RPMI7951 (cell line): ENCODE data around the gene BCAN. TPM values are rescaled to one million over a fixed set of nuclear protein-coding genes. Genes with fewer than 3 reads are reported as not detected.
"Not testable (repeated sequence)": the region's sequence is repeated elsewhere in the genome, so short reads cannot be mapped to it uniquely, and the experiment has no call there.

Experiments used
- DNase-seq: peaks from one replicate; pipeline ENCODE4 v3.0.0-alpha.2; 2012; ENCODE audit warnings: low read depth
- total RNA-seq: library from RNA; depleted of rRNA; stranded (reverse); fragments of >200 nt; shearing (Covaris generic); gene quantifications from 2 replicates; pipeline ENCODE4 v1.2.3, GENCODE V29; 2014; rRNA removed

BCAN gene, protein sequence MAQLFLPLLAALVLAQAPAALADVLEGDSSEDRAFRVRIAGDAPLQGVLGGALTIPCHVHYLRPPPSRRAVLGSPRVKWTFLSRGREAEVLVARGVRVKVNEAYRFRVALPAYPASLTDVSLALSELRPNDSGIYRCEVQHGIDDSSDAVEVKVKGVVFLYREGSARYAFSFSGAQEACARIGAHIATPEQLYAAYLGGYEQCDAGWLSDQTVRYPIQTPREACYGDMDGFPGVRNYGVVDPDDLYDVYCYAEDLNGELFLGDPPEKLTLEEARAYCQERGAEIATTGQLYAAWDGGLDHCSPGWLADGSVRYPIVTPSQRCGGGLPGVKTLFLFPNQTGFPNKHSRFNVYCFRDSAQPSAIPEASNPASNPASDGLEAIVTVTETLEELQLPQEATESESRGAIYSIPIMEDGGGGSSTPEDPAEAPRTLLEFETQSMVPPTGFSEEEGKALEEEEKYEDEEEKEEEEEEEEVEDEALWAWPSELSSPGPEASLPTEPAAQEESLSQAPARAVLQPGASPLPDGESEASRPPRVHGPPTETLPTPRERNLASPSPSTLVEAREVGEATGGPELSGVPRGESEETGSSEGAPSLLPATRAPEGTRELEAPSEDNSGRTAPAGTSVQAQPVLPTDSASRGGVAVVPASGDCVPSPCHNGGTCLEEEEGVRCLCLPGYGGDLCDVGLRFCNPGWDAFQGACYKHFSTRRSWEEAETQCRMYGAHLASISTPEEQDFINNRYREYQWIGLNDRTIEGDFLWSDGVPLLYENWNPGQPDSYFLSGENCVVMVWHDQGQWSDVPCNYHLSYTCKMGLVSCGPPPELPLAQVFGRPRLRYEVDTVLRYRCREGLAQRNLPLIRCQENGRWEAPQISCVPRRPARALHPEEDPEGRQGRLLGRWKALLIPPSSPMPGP
- total RNA-seq: 0.12 TPM in 1 of 2 replicates, not detected in the other

DNA sequence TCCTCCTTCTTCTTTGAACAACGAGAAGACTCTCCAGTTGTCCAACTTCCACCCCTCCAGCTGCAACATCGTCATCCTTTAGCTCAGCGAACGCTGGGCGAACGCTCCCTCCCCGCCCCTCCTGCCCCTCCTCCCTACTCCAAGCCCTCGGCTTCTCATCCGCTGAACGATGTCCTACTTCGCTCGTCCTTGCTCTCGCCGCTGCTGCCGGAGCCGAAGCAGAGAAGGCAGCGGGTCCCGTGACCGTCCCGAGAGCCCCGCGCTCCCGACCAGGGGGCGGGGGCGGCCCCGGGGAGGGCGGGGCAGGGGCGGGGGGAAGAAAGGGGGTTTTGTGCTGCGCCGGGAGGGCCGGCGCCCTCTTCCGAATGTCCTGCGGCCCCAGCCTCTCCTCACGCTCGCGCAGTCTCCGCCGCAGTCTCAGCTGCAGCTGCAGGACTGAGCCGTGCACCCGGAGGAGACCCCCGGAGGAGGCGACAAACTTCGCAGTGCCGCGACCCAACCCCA is at the start of gene BCAN:
Gene BCAN (plus strand): TSS at position 357 of the 504 bp plus-strand sequence. CDS start 3,938 bp downstream, outside the sequence.
- DNase-seq: no peak

DNA sequence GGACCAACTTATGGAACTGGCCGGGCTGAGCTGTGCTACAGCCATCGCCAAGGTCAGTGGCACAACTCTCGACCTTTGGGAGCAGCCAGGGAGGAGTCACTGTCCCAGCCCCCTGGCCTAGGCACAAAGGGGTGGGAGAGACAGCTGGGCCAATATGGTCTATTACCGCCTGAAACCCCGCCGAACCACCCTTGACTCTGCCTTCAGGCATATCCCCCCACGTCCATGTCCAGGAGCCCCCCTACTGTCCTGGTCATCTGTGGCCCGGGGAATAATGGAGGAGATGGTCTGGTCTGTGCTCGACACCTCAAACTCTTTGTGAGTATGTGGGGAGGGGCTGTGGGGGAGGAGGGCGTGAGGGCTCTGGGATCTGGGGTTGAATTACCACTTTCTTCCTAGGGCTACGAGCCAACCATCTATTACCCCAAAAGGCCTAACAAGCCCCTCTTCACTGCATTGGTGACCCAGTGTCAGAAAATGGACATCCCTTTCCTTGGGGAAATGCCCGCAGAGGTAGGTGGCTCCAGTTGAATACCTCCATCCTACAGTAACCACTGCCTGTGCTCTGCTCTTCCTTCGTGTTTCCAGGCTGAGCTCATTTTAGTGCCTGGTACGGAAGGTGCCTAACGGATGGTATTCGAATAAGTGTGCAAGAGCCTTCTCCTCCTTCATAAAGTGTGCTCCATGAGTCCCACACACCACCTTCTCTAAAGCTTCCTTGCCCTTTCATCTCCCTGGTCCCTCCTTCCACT is 49.6 kb upstream of the BCAN start:
- no peak for DNase-seq

DNA sequence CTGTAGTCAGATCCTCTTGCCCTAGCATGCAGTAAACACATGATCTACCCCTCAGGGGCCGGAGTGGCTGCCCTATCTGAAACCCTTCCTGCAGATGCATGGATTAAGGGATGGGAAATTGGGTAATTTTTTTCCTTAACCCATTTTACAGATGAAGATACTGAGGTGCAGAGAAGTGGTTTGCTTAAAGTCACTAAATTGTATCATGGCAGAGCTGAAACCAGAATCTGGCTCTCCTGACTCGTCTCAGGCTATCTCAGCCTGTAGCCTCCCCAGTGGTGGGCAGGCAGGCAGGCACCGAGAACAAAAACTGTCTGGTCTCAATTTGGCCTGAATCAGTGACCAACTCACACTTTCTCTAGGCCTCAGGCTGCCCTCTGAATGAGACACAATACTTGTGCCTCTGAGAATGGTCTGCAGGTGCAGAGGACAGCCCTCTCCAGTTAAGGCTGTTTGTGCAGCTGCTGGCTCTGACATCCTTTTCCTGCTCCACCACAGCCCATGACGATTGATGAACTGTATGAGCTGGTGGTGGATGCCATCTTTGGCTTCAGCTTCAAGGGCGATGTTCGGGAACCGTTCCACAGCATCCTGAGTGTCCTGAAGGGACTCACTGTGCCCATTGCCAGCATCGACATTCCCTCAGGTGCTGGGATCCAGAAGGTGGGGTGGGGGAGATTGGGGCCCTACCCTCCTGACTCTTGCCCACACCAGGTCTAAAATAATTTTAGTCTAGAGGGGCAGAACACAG is 48.8 kb upstream of the BCAN start:
- DNase-seq: no peak

DNA sequence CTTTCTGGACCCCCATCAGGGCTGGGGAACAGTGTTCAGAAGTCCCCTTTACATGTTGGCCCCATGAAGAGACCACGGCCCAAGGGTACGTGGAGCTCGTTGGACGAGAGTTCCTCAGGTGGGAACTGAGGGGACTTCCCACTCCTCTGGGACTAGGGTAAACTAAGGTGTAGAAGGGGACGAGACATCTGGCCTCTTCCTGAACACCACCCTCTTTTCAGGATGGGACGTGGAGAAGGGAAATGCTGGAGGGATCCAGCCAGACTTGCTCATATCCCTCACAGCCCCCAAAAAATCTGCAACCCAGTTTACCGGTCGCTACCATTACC is 48.3 kb upstream of the BCAN start:
- no peak for DNase-seq

DNA sequence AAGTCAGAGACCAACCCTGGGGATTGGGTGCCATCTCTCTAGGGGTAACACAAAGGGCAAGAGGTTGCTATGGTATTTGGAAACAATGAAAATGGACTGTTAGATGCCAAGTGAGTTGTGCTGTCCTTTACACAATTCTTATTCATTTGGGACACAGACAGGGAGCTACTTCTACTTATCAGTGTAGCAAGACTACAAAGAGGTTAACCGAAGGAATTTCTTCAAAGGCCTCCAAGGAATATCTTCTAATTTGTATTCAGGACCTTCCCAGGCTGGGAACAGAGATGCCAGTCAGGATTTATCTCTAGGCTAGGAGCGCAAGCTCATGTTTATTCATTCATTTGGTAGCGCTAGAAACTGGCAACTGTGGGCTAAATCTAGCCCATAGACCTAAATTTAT is 47.7 kb upstream of the BCAN start:
- DNase-seq: no peak

DNA sequence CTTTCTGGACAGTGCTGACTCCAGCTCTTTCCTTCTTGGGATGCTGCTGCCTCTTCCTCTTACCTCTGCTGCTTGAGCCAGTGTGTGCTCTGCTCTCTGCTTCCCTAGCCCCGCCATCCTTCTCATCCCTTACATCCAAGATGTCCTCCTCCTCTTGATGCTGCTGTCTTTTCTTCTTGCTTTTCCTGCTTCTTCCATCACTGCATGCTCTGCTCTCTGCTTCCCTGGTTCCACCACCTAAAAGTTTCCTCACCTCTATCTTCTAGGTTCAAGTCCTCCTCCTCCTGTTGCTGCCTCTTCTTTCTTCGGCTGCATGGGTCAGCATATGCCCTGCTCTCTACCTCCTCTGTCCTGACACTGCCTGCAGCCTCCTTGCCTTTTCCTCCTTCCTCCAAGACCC is 46.9 kb upstream of the BCAN start:
- DNase-seq: no peak

DNA sequence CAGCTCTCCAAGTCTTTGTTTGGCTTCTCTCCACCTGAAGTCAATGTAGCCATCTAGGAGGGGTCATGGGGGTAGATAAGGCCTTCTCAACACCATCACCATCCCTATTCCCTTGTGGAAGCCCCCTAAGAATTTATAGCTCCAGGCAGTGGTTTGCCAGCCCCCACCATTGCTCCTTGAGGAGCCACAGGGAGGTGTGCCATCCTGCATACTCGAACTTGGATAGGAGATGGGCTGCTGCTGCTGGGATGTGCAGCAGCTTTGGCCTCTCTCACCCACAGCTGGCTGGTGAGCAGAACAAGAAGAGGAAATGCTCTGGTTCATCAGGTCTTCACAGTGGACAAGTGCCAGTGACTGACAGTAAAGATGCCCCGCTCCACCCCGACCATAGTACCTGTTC is 45.5 kb upstream of the BCAN start:
- no peak for DNase-seq

DNA sequence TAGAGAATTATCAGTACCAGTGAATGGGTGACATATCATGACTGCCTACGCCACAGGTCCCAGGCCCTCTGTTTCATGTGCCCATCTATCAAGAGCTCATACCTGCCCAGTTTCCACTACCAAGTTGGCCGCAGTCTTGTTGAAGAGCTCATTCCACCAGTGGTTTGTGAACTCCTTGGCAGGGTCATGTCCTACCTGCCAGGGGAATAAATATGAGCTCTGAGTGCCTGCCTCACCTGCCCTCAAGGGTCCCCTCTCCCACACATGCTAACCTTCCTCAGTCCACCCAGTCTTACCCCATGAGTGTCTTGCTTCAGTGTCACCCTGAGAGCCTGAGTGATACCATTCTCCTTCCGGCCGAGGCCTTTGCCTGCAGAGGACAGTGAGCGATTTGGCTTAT is 43.8 kb upstream of the BCAN start:
- DNase-seq: no peak

DNA sequence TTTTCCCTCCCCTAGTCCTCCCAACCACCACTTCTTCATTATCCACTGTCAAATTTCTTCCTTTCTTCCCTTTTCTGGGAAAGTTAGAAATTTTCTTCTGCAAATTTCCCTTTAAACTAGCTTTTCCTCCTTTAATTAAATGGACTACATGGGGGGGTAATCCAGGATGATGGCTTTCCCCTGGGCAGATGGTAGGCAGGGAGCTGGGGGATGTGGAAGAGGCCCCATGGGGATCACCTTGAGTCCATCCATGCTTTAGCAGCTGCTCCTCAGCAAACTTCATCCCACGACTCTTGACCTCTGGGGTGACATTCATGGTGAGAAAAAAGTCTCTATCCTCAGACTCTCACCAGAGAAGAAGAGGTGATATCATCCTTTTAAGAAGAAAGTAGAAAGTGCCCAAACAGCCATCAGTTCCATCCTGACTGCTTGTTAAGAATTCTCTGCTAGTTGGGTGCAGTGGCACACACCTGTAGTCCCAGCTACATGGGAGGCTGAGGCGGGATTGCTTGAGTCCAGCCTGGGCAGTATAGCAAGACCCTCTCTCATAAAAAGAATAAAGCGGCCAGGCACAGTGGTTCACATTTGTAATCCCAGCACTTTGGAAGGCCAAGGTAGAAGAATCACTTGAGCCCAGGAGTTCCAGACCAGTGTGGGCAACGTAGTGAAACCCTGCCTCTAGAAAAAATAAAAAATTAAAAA is 43.0 kb upstream of the BCAN start:
- DNase-seq: no peak

DNA sequence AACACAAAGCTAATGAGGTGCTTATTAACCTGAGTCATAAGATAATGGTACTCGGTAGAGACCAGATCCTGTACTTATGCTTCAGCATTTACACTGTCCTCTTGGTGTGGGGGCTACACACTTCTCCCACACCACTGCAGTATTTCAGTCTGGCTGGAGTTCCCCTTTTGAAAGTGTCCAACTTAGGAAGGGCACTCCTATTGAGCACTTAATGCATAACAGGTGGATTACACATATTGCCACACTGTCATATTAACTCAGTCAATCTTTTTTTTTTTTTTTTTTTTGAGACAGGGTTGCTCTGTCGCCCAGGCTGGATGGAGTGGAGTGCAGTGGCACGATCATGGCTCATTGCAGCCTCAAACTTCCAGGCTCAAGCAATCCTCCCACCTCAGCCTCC is 42.1 kb upstream of the BCAN start:
- no peak for DNase-seq

DNA sequence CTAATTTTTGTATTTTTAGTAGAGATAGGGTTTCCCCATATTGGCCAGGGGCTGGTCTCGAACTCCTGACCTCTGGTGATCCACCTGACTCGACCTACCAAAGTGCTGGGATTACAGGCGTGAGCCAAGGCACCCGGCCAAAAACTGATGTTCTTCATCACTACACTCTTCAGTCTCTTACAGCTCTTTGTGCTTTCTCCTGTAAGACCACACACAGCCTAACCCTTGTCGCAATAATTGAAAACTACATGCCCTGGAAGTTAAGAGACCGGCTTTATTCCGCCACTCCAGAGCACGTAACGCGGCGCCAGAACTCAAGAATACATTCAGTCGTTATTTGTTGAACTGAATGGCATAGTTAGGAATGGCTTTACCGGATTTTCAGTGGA is 41.2 kb upstream of the BCAN start:
- DNase-seq: no peak

DNA sequence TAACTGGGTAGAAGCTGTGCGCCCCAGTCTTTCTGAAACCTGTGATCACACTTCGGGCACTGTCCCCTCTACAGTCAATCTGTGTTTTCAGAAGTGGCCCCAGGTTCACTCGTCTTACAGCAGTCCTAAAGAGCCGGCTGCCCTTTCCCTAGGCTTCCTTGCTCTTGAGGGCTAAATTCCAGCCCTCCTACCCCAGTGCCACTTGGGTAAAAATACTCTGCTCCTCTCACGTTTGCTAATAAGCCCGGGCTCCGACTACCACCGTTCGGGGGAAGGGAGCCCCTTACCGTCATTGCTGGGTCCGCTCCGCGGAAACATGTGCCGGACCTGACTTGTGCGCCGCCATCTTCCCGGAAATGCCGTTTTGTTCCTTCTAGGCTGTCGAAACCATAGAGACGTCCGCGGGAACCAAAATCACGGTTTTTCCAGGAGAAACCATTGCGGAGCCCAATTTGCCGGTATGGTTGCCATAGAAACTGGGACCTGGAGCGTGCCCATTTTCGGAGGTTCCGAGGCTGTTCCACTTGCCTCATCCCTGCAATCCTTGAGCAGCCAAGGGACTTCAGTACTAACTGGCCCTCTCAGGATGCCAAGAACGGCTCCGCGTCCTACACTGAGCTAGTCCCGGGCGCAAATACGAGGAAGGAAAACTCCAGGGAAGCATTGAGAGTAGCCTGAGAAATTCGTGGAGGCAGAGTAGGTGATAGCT is 40.6 kb upstream of the BCAN start, which contains the start of gene GPATCH4:
Gene GPATCH4 (minus strand): TSS at position 358 of the 709 bp plus-strand sequence.
- DNase-seq: peak; percentile 91

DNA sequence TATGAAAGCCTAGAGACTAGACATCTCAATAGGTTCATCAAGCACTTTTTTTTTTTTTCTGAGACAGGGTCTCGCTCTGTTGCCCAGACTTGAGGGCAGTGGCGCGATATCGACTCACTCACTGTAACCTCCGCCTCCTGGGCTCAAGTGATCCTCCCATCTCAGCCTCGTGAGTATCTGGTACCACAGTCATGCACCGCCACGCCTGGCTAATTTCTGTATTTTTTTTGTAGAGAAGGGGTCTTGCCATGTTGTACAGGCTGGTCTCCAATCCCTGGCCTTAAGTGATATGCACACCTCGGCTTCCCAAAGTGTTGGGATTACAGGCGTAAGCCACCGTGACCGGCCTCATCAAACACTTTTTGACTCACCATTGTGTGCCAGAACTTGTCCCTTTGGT is 40.0 kb upstream of the BCAN start:
- peak; percentile 16 for DNase-seq

DNA sequence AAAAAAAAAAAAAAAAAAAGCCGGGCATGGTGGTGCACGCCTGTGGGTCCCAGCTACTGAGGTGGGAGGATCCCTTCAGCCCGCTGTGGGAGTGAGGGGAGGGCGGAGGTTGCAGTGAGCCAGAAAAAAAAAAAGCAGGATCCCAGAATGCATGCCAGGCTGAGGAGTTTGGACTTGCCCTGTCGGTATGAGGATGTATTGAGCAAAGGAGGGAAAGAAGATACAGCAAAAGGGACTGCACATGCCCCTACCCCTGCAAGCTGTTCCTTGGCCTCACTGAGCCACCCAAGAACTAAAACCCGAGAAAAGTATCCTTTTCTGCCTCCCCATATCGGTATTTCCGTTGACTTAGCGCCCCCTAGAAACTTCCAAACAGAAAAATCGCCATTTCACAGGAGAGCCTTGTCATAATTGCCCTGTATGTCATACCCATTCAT is 39.3 kb upstream of the BCAN start:
- DNase-seq: peak; percentile 29

DNA sequence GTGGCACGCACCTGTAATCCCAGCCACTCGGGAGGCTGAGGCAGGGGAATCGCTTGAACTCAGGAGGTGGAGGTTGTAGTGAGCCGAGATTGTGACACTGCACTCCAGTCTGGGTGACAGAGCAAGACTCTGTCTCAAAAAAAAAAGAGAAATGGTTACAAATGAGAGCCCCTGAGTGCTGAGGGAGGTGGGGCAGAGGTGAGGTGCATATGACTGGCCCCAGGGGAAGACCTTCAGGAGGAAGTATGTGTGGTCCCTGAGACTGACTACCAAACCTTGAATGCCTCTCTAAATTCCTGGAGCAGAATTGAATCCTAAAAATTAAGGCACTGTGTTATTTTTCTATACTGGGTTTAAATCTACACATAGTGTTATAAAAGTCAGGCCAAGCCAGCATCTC is 34.6 kb upstream of the BCAN start:
- not testable (repeated sequence) for DNase-seq

DNA sequence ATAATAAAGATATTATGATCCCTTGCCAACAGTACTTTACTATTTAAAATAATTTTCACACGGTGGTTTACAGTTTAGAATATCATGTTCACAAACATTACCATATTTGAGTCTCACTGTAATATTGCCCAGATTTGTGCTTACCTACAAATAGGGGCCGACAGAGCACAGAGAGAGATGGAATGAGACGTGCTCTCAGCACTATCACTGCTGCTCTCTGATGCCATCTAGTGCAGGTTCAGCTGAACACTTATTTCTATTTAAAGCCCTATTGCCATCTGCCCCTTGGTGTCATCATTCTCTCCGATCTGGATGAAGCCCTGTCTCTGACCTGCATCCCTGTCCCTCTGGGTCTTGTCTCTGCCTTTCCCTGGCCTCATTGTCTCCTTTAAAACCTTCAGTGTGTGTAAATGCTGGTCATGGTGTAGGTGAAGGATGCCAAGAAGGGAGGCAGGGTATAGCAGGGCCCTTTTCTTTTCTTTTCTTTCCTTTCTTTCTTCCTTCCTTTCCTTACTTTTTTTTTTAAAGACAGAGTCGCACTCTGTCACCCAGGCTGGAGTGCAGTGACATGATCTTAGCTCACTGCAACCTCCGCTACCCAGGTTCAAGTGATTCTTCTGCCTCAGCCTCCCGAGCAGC is 33.8 kb upstream of the BCAN start:
- peak; percentile 62 for DNase-seq

DNA sequence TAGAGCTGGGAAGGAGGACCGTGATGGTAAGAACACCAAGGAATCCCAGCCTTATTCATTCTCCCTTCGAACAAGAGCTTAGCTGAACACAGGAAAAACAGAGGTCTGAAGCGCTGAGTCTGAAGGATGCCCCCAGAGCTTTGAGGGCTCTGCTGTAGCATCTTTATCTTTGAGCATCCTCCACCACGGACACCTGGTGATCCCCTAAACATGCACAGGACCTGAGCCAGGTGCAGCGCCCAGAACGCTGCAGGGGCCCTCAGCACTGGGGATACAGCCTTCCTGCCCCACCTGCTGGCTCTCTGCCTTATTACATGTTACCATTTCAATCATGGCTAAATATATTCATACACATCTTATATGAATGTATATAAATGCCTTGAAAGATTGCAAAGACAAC is 32.9 kb upstream of the BCAN start:
- no peak for DNase-seq

DNA sequence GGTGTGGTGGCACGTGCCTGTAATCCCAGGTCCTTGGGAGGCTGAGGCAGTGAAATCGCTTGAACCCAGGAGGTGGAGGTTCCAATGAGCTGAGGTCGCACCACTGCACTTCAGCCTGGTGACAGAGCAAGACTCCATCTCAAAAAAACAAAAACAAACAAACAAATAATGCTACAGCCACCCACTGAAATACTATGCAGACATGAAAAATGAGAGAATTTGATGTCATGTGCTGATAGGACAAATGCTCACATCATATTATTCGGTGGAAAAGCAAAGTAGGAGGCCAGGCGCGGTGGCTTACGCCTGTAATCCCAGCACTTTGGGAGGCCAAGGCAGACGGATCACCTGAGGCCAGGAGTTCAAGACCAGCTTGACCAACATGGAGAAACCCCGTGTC is 31.8 kb upstream of the BCAN start:
- not testable (repeated sequence) for DNase-seq

DNA sequence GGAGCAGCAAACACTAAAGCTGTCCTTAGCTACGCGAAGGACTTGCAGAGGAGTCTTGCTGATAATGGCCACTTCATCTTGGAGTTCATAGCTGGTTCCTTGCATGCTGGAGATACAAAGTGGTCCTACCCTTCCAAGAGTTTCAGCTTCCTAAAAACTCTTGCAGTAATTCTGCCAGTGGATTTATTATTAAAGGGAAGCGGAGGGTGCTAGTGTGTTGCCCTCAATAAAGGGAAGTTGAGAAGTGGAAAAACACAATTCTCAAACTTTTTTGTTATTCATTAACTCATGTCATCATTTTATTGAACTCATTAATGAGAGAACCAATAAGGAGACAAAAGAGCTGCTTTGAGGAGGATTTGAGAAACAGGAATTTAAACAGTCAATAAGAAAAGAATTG is 29.3 kb upstream of the BCAN start:
- no peak for DNase-seq
